GM23338 (cell line): ENCODE data around the gene XRRA1. TPM values are rescaled to one million over a fixed set of nuclear protein-coding genes. Genes with fewer than 3 reads are reported as not detected.

Source experiments
- ATAC-seq: fragments of 200-7000 bp; cut with Tn5 transposase; 3 replicates; pipeline ENCODE4 v1.9.1; 2020
- DNase-seq: peaks from one replicate; pipeline ENCODE4 v3.0.0-alpha.2; 2015; ENCODE audit warnings: low spot score
- H2AFZ ChIP-seq: fragments of 200-600 bp; sonication (generic); 2 replicates; pipeline ENCODE4 v1.8.0; 2016; ENCODE audit warnings: antibody characterized with exemption, mild to moderate bottlenecking, moderate library complexity
- H3F3A ChIP-seq: fragments of 200-600 bp; sonication (generic); replicated peaks from 2 replicates; pipeline ENCODE4 v1.8.0; 2017; ENCODE audit warnings: antibody characterized with exemption, mixed run types, low read depth
- H3K27ac ChIP-seq: fragments of 200-600 bp; sonication (generic); 2 replicates; pipeline ENCODE4 v1.6.1; 2016; ENCODE audit warnings: low read depth
- H3K27me3 ChIP-seq: fragments of 200-600 bp; sonication (generic); 2 replicates; pipeline ENCODE4 v1.8.0; 2016; ENCODE audit warnings: mild to moderate bottlenecking, mixed run types, moderate library complexity; ENCODE audit not compliant: insufficient read depth
- H3K36me3 ChIP-seq: fragments of 200-600 bp; sonication (generic); 2 replicates; pipeline ENCODE4 v1.8.0; 2016; ENCODE audit warnings: mild to moderate bottlenecking; ENCODE audit not compliant: insufficient read depth
- H3K4me1 ChIP-seq: fragments of 200-600 bp; sonication (generic); 2 replicates; pipeline ENCODE4 v1.8.0; 2016; ENCODE audit warnings: mild to moderate bottlenecking, moderate library complexity; ENCODE audit not compliant: insufficient read depth
- H3K4me2 ChIP-seq: fragments of 200-600 bp; sonication (generic); 2 replicates; pipeline ENCODE4 v1.7.1; 2017; ENCODE audit warnings: mixed run types
- H3K4me3 ChIP-seq: fragments of 200-600 bp; sonication (generic); 2 replicates; pipeline ENCODE4 v1.6.1; 2016; ENCODE audit warnings: mixed run types
- H3K79me2 ChIP-seq: fragments of 200-600 bp; sonication (generic); replicated peaks from 2 replicates; pipeline ENCODE4 v1.8.0; 2017; ENCODE audit warnings: mild to moderate bottlenecking; ENCODE audit not compliant: insufficient read depth
- H3K9me2 ChIP-seq: fragments of 200-600 bp; sonication (generic); 2 replicates; pipeline ENCODE4 v1.8.0; 2017; ENCODE audit not compliant: insufficient read depth
- H4K20me1 ChIP-seq: fragments of 200-600 bp; sonication (generic); replicated peaks from 2 replicates; pipeline ENCODE4 v1.8.0; 2017; ENCODE audit warnings: mild to moderate bottlenecking; ENCODE audit not compliant: insufficient read depth
- H3K27ac Mint-ChIP-seq: 2 replicates; pipeline ENCODE4 v1.8.0; 2020; ENCODE audit warnings: inconsistent platforms, mild to moderate bottlenecking, moderate library complexity, mixed read lengths
- H3K27me3 Mint-ChIP-seq: 3 replicates; pipeline ENCODE4 v1.8.0; 2022; ENCODE audit warnings: low read depth, mild to moderate bottlenecking, moderate library complexity, mixed read lengths, inconsistent platforms; ENCODE audit not compliant: insufficient read depth, poor library complexity
- H3K36me3 Mint-ChIP-seq: 3 replicates; pipeline ENCODE4 v1.8.0; 2021; ENCODE audit warnings: low read depth, mild to moderate bottlenecking, inconsistent platforms, moderate library complexity, mixed read lengths
- H3K4me1 Mint-ChIP-seq: 3 replicates; pipeline ENCODE4 v1.8.0; 2020; ENCODE audit warnings: mild to moderate bottlenecking, inconsistent platforms, mixed read lengths
- H3K4me3 Mint-ChIP-seq: 3 replicates; pipeline ENCODE4 v1.8.0; 2021; ENCODE audit warnings: moderate library complexity, mild to moderate bottlenecking, inconsistent platforms, mixed read lengths
- H3K9me3 Mint-ChIP-seq: 3 replicates; pipeline ENCODE4 v1.8.0; 2020; ENCODE audit warnings: moderate library complexity, mild to moderate bottlenecking, inconsistent platforms, mixed read lengths
- CREB1 ChIP-seq: fragments of 250-450 bp; sonication (Bioruptor Pico); IDR thresholded peaks from 2 replicates; pipeline ENCODE4 v1.5.0; 2020; ENCODE audit warnings: low read depth, mild to moderate bottlenecking, moderate library complexity
- EZH2 ChIP-seq: fragments of 200-600 bp; sonication (generic); IDR thresholded peaks from one replicate; pipeline ENCODE4 v1.8.0; 2017; ENCODE audit warnings: antibody characterized with exemption, mild to moderate bottlenecking, low read depth; ENCODE audit not compliant: unreplicated experiment
- EZH2phosphoT487 ChIP-seq: fragments of 200-600 bp; sonication (generic); IDR thresholded peaks from one replicate; pipeline ENCODE4 v1.8.1; 2018; ENCODE audit warnings: antibody characterized with exemption; ENCODE audit not compliant: unreplicated experiment
- JUNB ChIP-seq: IDR thresholded peaks from one replicate; pipeline ENCODE4 v1.6.1; 2016; ENCODE audit warnings: antibody characterized with exemption; ENCODE audit not compliant: unreplicated experiment
- NANOG ChIP-seq: IDR thresholded peaks from 2 replicates; pipeline ENCODE4 v1.6.1; 2016; ENCODE audit warnings: antibody characterized with exemption, borderline replicate concordance
- POLR2AphosphoS5 ChIP-seq: IDR thresholded peaks from 2 replicates; pipeline ENCODE4 v1.6.1; 2016; ENCODE audit warnings: antibody characterized with exemption, low read depth
- STAT1 ChIP-seq: IDR thresholded peaks from one replicate; pipeline ENCODE4 v1.6.1; 2016; ENCODE audit warnings: antibody characterized with exemption; ENCODE audit not compliant: unreplicated experiment
- ZNF114 ChIP-seq: fragments of 250-450 bp; sonication (Bioruptor Pico); IDR thresholded peaks from 2 replicates; pipeline ENCODE4 v1.5.0; 2020; ENCODE audit warnings: mild to moderate bottlenecking, moderate library complexity
- ZNF331 ChIP-seq: fragments of 250-450 bp; sonication (Bioruptor Pico); IDR thresholded peaks from 2 replicates; pipeline ENCODE4 v1.5.0; 2020; ENCODE audit warnings: low read depth, mild to moderate bottlenecking, moderate library complexity
- polyA plus RNA-seq: library from polyadenylated mRNA; unstranded; fragments of >200 nt; fragmentation: Nextera tagmentation; extraction: Ambion mirVana; gene quantifications from 2 replicates; pipeline ENCODE4 v1.2.1, GENCODE V29; 2016
- total RNA-seq: library from RNA; depleted of rRNA; stranded (reverse); fragments of >200 nt; shearing (Covaris generic); gene quantifications from 2 replicates; pipeline ENCODE4 v1.2.3, GENCODE V29; 2014
- TF ChIP-seq, protein P1 (sequence below), 2 experiments: fragments of 200-600 bp in 1 of 2; sonication (generic) in 1 of 2; conservative IDR thresholded peaks; 2 replicates each; pipeline versions ENCODE4 v1.5.1 to v1.6.1; 2016 to 2017; ENCODE audit warnings: antibody characterized with exemption in 2 of 2, low read depth in 2 of 2, mild to moderate bottlenecking in 2 of 2, moderate library complexity in 1 of 2
- TF ChIP-seq, protein P2 (sequence below): IDR thresholded peaks from one replicate; pipeline ENCODE4 v1.6.1; 2018; ENCODE audit warnings: antibody characterized with exemption; ENCODE audit not compliant: unreplicated experiment
- TF ChIP-seq, protein P3 (sequence below): IDR thresholded peaks from 2 replicates; pipeline ENCODE4 v1.6.1; 2016; ENCODE audit warnings: antibody characterized with exemption
- TF ChIP-seq, protein P4 (sequence below): fragments of 250-450 bp; sonication (Bioruptor Pico); IDR thresholded peaks from 2 replicates; pipeline ENCODE4 v1.5.0; 2020; ENCODE audit warnings: mild to moderate bottlenecking, moderate library complexity

Gene XRRA1
- total and polyA plus RNA-seq, 2 experiments from 2014 or later = 4.9 to 5.4 TPM

DNA sequence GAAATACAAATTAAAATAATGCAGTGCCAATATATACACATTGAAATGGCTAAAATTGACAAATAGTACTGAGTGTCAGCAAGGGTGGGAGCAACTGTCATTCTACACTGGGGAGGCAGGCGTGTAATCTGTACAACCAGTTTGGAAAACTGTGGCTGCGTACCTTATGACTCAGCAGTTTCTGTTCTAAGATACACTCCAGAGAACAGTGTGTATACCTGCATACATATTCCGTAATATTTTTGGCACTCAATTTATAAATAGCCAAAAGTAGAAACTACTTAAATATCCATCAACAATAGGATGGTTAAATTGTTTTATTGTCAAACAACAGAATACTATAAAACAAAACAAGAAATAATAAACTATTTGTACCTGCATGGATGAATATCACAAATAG lies 142.6 kb downstream of the XRRA1 start:
- no peaks in the 10 kb centered on the region for H4K20me1 ChIP-seq
- Mint-ChIP-seq H3K27me3 (no peaks in the 10 kb centered on the region), H3K4me3 (no peak overlapping the region), H3K27ac (no peak overlapping the region), H3K9me3 (no peaks in the 10 kb centered on the region), H3K36me3 (peaks cover 2% of the 10 kb centered on the region; the same call in 1 of the 3 replicates), H3K4me1 (peaks cover 3% of the 10 kb centered on the region; the same call in 2 of the 3 replicates)
- peaks cover 5% of the 10 kb centered on the region; the same call in 1 of the 2 replicates for H3K79me2 ChIP-seq
- ATAC-seq = no peak
- no peaks in the 10 kb centered on the region for H3F3A ChIP-seq
- no peak overlapping the region for H3K4me2 ChIP-seq
- H2AFZ ChIP-seq = no peak overlapping the region
- no peaks in the 10 kb centered on the region for H3K27me3 ChIP-seq
- TF ChIP-seq EZH2phosphoT487 (no peak), JUNB (no peak), STAT1 (no peak), CREB1 (CRISPR knock-in tag) (no peak), ZNF114 (CRISPR knock-in tag) (no peak), POLR2AphosphoS5 (no peak), NANOG (no peak), EZH2 (no peak), ZNF331 (no peak)
- TF ChIP-seq, protein P1, sequence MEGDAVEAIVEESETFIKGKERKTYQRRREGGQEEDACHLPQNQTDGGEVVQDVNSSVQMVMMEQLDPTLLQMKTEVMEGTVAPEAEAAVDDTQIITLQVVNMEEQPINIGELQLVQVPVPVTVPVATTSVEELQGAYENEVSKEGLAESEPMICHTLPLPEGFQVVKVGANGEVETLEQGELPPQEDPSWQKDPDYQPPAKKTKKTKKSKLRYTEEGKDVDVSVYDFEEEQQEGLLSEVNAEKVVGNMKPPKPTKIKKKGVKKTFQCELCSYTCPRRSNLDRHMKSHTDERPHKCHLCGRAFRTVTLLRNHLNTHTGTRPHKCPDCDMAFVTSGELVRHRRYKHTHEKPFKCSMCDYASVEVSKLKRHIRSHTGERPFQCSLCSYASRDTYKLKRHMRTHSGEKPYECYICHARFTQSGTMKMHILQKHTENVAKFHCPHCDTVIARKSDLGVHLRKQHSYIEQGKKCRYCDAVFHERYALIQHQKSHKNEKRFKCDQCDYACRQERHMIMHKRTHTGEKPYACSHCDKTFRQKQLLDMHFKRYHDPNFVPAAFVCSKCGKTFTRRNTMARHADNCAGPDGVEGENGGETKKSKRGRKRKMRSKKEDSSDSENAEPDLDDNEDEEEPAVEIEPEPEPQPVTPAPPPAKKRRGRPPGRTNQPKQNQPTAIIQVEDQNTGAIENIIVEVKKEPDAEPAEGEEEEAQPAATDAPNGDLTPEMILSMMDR (conservative IDR thresholded peaks at IDR 0.05; ENCODE audit: low read depth in 2 of 2) = no peak
- TF ChIP-seq, protein P2, sequence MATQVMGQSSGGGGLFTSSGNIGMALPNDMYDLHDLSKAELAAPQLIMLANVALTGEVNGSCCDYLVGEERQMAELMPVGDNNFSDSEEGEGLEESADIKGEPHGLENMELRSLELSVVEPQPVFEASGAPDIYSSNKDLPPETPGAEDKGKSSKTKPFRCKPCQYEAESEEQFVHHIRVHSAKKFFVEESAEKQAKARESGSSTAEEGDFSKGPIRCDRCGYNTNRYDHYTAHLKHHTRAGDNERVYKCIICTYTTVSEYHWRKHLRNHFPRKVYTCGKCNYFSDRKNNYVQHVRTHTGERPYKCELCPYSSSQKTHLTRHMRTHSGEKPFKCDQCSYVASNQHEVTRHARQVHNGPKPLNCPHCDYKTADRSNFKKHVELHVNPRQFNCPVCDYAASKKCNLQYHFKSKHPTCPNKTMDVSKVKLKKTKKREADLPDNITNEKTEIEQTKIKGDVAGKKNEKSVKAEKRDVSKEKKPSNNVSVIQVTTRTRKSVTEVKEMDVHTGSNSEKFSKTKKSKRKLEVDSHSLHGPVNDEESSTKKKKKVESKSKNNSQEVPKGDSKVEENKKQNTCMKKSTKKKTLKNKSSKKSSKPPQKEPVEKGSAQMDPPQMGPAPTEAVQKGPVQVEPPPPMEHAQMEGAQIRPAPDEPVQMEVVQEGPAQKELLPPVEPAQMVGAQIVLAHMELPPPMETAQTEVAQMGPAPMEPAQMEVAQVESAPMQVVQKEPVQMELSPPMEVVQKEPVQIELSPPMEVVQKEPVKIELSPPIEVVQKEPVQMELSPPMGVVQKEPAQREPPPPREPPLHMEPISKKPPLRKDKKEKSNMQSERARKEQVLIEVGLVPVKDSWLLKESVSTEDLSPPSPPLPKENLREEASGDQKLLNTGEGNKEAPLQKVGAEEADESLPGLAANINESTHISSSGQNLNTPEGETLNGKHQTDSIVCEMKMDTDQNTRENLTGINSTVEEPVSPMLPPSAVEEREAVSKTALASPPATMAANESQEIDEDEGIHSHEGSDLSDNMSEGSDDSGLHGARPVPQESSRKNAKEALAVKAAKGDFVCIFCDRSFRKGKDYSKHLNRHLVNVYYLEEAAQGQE = no peak
- TF ChIP-seq, protein P3, sequence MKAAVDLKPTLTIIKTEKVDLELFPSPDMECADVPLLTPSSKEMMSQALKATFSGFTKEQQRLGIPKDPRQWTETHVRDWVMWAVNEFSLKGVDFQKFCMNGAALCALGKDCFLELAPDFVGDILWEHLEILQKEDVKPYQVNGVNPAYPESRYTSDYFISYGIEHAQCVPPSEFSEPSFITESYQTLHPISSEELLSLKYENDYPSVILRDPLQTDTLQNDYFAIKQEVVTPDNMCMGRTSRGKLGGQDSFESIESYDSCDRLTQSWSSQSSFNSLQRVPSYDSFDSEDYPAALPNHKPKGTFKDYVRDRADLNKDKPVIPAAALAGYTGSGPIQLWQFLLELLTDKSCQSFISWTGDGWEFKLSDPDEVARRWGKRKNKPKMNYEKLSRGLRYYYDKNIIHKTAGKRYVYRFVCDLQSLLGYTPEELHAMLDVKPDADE = no peak
- TF ChIP-seq, protein P4, sequence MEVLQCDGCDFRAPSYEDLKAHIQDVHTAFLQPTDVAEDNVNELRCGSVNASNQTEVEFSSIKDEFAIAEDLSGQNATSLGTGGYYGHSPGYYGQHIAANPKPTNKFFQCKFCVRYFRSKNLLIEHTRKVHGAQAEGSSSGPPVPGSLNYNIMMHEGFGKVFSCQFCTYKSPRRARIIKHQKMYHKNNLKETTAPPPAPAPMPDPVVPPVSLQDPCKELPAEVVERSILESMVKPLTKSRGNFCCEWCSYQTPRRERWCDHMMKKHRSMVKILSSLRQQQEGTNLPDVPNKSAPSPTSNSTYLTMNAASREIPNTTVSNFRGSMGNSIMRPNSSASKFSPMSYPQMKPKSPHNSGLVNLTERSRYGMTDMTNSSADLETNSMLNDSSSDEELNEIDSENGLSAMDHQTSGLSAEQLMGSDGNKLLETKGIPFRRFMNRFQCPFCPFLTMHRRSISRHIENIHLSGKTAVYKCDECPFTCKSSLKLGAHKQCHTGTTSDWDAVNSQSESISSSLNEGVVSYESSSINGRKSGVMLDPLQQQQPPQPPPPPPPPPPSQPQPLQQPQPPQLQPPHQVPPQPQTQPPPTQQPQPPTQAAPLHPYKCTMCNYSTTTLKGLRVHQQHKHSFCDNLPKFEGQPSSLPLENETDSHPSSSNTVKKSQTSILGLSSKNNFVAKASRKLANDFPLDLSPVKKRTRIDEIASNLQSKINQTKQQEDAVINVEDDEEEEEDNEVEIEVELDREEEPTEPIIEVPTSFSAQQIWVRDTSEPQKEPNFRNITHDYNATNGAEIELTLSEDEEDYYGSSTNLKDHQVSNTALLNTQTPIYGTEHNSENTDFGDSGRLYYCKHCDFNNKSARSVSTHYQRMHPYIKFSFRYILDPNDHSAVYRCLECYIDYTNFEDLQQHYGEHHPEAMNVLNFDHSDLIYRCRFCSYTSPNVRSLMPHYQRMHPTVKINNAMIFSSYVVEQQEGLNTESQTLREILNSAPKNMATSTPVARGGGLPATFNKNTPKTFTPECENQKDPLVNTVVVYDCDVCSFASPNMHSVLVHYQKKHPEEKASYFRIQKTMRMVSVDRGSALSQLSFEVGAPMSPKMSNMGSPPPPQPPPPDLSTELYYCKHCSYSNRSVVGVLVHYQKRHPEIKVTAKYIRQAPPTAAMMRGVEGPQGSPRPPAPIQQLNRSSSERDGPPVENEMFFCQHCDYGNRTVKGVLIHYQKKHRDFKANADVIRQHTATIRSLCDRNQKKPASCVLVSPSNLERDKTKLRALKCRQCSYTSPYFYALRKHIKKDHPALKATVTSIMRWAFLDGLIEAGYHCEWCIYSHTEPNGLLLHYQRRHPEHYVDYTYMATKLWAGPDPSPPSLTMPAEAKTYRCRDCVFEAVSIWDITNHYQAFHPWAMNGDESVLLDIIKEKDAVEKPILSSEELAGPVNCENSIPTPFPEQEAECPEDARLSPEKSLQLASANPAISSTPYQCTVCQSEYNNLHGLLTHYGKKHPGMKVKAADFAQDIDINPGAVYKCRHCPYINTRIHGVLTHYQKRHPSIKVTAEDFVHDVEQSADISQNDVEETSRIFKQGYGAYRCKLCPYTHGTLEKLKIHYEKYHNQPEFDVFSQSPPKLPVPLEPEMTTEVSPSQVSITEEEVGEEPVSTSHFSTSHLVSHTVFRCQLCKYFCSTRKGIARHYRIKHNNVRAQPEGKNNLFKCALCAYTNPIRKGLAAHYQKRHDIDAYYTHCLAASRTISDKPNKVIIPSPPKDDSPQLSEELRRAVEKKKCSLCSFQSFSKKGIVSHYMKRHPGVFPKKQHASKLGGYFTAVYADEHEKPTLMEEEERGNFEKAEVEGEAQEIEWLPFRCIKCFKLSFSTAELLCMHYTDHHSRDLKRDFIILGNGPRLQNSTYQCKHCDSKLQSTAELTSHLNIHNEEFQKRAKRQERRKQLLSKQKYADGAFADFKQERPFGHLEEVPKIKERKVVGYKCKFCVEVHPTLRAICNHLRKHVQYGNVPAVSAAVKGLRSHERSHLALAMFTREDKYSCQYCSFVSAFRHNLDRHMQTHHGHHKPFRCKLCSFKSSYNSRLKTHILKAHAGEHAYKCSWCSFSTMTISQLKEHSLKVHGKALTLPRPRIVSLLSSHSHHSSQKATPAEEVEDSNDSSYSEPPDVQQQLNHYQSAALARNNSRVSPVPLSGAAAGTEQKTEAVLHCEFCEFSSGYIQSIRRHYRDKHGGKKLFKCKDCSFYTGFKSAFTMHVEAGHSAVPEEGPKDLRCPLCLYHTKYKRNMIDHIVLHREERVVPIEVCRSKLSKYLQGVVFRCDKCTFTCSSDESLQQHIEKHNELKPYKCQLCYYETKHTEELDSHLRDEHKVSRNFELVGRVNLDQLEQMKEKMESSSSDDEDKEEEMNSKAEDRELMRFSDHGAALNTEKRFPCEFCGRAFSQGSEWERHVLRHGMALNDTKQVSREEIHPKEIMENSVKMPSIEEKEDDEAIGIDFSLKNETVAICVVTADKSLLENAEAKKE (CRISPR knock-in tag) = no peak
- no peaks in the 10 kb centered on the region for H3K36me3 ChIP-seq
- no peaks in the 10 kb centered on the region for H3K9me2 ChIP-seq
- H3K4me3 ChIP-seq = no peak overlapping the region
- DNase-seq = no peak
- no peaks in the 10 kb centered on the region for H3K4me1 ChIP-seq
- H3K27ac ChIP-seq = no peak overlapping the region
